ENCODE measurements around the gene PGAM2.
A peak's percentile ranks its signal among the peaks of the same experiment; 100 is the strongest.
"Not testable (repeated sequence)": the region's sequence is repeated elsewhere in the genome, so short reads cannot be mapped to it uniquely, and the experiment has no call there.

Gene PGAM2

GRCh38 chr7:44046321-44047061, 18.9 kb downstream of the PGAM2 start:
- DNase-seq, result no peak

GRCh38 chr7:44045226-44046014, 19.9 kb downstream of the PGAM2 start:
- no peak for DNase-seq

DNA sequence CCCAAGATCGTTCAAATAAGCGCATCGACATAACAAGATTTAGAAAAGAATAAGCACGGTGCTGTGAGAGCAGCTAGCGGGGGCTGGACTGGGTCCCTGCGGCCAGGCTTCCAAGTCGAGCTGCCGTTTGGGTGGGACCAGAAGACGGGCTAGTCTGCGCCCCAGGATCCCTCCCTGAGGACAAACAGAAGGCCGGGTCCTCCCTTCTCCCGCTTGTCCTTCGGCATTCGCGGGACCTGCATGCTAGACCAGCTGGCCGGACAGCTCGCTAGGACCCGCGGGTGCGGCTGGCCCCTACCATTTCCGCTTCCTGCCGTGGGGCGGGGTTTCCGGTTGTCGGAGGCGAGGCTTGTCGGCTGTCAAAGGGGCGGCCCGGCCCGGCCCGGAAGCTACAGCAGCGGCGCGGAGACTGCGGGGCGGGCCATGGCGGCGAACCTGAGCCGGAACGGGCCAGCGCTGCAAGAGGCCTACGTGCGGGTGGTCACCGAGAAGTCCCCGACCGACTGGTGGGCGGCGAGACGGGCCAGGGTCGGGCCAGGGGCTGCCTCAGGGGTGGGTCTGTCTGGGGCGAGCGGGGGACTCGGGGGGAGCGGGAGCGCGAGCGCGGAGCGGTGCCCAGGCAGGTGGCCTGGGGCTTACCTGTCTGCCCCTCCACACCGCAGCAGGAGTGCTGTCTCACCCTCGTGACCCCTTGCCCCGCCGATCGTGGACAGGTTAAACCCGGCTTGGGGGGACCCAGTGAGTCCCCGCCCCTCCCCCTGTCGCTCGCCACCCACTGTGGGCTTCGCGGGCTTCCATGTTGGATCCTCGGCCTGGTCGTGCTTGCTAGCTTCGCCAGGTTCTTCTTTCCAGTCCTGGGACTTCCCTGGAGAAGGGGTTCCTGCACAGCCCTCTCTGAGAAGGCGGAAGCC, 20.8 kb downstream of the PGAM2 start, which contains the start of gene DBNL:
Gene DBNL, plus strand, starts transcription at position 388 of the 911 bp plus-strand sequence. Its CDS starts 36 bp downstream, at position 424.
- peak; percentile 95 to 96 for DNase-seq

DNA sequence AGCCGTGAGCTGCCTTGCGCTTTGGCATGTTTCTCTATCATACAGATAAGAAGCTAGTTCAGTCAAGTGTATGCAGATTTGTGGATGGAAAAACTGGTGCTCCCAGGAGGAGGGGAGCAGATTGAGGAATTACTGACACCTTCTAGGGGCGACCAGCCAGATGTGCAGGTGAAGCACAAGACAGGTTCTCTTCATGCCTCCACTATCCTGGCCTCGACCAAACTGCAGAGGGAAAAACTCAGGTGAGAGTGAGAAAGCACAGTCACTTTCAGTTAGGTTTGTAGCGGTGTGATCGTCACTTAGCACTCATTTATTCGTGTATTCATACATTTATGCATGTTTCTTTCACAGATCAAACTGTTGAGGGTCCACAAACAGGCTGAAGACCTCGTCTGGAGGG, 21.5 kb downstream of the PGAM2 start:
- no peak for DNase-seq

GRCh38 chr7:44042221-44042620, 23.1 kb downstream of the PGAM2 start:
- no peak for DNase-seq

DNA sequence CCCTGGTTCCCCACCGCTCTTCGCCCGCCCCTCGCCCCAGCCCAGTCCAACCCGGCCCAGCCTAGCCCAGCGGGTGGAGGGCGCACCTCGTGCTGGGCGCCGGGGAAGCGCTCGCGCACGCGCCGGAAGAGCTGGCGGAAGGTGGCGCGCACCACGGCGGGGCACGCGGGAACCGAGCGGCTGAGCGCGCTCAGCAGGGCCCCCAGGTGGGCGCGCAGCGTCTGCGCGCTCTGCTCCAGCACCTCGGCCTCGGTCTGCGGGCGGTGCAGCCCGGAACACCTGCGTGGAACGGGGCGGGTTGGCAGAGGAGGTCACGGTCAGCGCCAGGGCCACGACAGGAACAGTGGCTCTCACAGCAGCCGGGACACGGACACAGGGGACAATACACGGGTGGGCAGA, 24.9 kb downstream of the PGAM2 start:
- DNase-seq, result peak; percentile 65 to 66

- not testable (repeated sequence) for DNase-seq
These were observed 25.4 kb downstream of the PGAM2 start for GRCh38 chr7:44039800-44040492.

DNA sequence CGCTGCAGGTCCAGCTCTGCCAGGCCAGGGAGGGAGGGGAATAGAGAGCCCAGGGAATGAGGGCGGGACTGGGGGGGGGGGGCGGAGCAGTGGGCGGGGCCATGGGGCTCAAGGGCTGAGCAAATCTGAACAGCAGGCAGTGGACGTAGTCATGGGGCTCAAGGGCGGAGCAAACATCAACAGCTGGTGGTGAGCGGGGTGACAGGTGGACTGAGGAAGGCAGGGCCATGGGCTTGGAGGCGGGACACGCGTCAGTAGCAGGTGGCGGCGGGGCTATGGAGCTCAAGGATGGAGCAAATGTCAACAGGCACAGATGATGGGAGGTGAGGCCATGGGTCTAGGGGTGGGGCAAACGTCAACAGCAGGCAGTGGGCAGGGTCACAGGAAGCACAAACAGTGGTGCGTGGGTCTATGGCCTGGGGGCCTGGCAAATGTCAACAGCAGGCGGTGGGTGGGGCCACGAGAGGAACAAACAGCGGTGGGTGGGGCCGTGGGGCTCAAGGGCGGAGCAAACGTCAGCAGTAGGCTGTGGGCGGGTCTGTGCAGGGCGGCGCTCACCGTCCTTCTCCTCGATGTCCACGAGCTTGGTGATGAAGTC, 26.3 kb downstream of the PGAM2 start:
- DNase-seq, result peak; percentile 81

DNA sequence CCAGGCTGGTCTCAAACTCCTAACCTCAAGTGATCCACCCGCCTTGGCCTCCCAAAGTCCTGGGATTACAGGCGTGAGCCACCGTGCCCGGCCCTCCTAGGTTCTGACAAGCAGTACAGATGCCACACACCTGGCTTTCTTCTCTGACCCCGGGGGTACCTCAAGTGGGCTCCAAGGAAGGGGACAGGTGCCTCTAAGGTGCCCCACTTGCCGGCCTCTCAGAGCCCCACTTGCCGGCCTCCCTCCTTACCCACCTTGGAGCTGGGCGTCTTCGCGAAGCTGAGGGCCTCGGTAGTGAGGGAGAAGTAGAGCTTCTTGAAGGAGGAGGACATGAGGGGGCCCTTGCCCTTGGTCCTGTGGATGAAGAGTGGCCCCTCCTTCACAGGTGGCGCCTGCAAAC, 26.8 kb downstream of the PGAM2 start:
- DNase-seq, result not testable (repeated sequence)

DNA sequence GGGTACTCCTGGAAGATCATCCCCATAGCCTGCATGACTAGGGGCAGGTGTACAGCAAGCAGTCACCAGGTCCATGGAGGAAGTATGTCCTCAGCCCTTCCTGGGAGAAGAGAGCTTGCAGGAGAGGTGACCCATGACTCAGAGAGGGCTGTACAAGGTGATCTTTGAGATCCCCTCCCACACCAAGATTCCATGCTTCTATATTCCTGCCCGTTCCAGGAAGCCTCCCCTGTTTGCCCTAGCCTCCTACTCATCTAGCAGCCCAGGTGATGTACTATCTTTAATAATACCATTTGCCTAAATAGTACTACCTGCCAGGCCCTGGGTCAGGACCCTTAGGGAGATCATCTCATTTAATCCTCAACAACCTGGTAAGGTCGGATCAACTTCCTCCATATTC, 27.4 kb downstream of the PGAM2 start:
- DNase-seq, result not testable (repeated sequence)

DNA sequence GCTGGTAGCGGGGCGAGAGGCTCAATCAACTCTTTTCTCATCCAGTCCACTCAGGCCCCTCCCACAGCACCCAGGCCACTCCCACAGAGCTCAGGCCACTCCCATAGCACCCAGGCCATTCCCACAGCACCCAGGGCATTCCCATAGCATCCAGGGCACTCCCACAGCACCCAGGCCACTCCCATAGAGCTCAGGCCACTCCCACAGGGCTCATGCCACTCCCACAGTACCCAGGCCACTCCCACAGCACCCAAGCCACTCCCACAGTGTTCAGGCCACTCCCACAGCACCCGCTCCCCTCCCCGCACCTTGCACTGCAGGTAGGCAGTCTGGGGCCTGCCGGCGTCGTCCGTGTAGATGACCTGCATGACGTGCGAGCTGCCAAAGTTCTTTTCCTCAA, 29.0 kb downstream of the PGAM2 start:
- DNase-seq, result peak; percentile 42 to 49

DNA sequence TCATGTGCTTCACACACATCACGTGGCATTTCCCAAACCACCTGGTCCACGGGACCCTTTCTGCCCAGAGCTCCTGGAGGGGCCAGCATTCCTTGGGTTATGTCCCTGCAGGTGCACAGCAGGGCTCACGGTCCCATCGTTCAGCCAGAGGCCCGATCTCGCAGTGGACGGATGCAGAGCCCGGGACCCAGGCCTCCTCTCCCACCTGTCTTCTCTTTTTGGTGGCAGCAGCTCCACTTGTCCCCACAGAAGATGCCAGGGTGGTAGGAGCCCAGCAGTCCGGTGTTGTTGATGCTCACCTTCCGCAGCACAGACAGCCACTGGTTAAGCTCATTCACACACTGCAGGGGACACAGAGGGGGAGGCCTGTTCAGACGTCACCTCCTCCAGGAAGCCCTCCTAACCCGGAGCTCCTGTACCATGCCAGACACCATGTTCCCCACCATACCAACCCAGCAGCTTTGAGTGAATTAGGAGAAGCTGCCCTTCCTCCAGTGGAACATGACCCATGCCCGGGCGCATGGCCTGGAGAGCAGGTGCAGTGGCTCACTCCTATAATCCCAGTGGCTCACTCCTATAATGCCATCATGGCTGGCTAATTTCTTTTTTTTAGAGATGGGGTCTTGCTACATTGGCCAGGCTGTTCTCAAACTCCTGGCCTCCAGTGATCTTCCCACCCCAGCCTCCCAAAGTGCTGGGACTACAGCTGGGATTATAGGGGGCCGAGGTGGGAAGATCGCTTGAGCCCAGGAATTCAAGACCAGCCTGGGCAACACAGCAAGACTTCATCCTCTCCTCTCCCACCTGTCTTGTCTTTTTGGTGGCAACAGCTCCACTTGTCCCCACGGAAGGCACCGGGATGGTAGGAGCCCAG, 31.2 kb downstream of the PGAM2 start:
- not testable (repeated sequence) for DNase-seq

DNA sequence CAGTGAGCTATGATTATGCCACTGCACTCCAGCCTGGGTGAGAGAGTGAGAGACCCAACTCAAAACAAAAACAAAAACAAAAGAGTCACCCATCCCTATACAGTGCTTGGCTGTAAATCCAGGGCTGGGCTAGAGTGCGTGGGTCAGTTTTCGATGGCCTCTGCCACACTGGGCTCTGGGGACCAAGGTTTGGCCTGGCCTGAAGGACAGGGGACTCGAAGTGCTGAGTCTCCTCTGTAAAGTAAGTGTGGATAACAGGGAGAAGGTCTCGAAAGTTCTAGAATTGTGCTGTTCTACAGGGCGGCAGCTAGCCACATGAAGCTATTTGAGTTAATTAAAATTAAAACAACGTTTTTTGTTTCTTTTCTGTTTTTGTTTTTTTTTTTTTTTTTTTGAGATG, 33.3 kb downstream of the PGAM2 start:
- DNase-seq, result not testable (repeated sequence)

GRCh38 chr7:44031319-44031718, 34.0 kb downstream of the PGAM2 start:
- not testable (repeated sequence) for DNase-seq

DNA sequence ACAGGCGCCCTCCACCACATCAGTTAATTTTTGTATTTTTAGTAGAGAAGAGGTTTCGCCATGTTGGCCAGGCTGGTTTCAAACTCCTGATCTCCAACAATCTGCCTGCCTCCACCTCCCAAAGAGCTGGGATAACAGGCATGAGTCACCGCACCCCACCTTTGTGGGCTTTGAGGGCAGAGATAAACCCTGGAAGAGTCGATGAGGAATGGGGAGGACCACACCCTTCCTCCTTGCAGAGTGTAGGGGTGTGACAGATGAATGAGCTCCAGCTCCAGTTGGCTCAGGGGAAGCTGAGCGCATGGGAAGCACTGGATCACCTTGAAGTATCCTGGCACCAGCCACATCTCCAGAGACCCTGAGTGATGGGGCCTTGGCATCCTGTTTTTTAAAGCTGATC, 35.3 kb downstream of the PGAM2 start:
- DNase-seq, result not testable (repeated sequence)

DNA sequence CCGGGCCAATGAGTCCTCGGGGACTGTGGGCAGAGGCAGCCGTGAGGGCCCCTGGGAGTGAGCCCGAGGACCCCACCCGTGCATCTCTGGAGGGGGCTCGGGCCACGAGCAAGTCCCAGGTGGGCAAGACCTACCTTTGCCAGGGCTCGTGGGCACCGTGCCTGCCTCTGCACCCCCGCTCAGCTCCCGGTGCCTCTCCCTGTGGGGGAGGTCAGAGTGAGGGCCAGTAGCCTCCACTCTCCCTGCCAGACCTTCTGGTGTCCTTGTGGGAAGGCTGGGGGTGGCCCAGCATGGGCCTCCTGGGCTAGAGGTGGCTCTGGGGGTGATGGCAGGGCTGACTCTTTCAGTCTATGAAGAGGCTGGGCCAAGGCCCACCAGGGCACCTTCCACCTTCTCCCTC, 35.9 kb downstream of the PGAM2 start:
- not testable (repeated sequence) for DNase-seq

DNA sequence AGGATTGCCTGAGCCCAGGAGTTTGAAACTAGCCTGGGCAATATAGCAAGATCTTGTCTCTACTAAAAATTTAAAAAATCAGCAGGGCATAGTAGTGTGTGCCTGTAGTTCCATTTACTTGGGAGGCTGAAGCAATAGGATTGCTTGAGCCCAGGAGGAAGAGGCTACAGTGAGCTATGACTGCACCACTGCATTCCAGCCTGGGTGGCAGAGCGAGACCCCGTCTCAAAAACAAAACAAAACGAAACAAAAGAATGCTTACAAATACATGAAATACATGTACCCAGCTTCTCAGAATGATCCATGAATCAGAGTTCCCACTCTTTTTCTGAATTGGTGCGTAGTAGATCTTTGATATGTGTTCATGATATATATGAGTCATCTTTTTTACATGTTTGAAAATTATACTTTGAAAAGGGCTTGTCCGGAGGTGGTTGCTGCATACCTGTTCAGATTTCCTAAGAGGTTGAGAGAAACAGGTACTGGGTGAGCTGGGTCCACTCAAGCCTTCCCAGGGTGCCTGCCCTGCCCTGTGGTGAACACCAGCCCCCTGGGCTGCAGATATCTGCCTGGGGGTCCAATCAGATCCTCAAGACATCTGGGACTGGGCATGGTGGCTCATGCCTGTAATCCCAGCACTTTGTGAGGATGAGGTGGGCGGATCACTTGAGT, 42.4 kb downstream of the PGAM2 start:
- peak in 1 of 2 donors; percentile 29 for DNase-seq

DNA sequence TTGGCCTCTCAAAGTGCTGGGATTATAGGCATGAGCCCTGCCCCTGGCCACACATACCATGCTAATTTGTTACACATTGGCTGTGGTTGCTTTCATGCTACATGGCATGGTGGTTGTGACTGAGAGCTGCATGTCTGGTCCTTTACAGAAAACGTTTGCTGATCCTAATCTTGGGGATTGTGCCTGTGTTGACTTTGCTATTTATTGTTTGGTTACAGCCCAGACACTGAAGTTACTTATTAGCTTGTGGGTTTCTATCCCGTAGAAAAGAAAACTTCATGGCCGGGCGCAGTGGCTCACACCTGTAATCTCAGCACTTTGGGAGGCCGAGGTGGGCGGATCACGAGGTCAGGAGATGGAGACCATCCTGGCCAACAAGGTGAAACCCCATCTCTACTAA, 43.3 kb downstream of the PGAM2 start:
- not testable (repeated sequence) for DNase-seq

DNA sequence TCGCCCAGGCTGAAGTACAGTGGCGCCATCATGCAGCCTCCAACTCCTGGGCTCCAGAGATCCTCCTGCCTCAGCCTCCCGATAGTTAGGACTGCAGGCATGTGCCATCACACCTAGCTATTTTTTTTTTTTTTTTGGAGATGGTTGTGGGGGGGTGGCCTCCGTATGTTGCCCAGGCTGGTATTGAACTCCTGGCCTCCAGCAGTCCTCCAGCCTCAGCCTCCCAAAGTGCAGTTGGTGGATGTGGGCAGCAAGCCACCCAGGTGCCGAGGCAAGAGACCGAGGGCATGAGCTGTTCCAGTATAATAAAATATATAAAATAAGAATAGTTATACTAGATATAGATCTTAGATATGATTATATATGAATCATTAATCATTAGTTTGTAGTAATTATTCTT, 45.5 kb downstream of the PGAM2 start:
- DNase-seq, result not testable (repeated sequence)
